ENCODE results near the gene CNIH3. TPM values are rescaled to one million over a fixed set of nuclear protein-coding genes. Genes with fewer than 3 reads are reported as not detected.
"Not testable (repeated sequence)": the region's sequence is repeated elsewhere in the genome, so short reads cannot be mapped to it uniquely, and the experiment has no call there.

CNIH3 gene
- total RNA-seq, 2 experiments from 2014 or later, result 0.82 to 1.3 TPM

GRCh38 chr1:224711231-224711756 lies 95.2 kb downstream of the CNIH3 start:
- CTCF ChIA-PET, POLR2A ChIA-PET: not testable (repeated sequence)

GRCh38 chr1:224711876-224712275 lies 95.8 kb downstream of the CNIH3 start:
- CTCF ChIA-PET, result no interaction called here
- POLR2A ChIA-PET, result no interaction called here

GRCh38 chr1:224713228-224713627 lies 97.1 kb downstream of the CNIH3 start:
- POLR2A ChIA-PET, result no interaction called here
- CTCF ChIA-PET, result no interaction called here

GRCh38 chr1:224714553-224714952 lies 98.4 kb downstream of the CNIH3 start:
- CTCF ChIA-PET, result no interaction called here
- POLR2A ChIA-PET, result no interaction called here

GRCh38 chr1:224718470-224719053 lies 102.4 kb downstream of the CNIH3 start:
- POLR2A ChIA-PET, result no interaction called here
- CTCF ChIA-PET, result no interaction called here

GRCh38 chr1:224719716-224720115 lies 103.6 kb downstream of the CNIH3 start:
- ChIA-PET POLR2A (no interaction called here), CTCF (no interaction called here)

- CTCF ChIA-PET, result no interaction called here
- POLR2A ChIA-PET, result no interaction called here
Measured at GRCh38 chr1:224720216-224720615, 104.1 kb downstream of the CNIH3 start.

- ChIA-PET POLR2A (no interaction called here), CTCF (no interaction called here)
Measured at GRCh38 chr1:224721000-224721399, 104.9 kb downstream of the CNIH3 start.

GRCh38 chr1:224722838-224723237 lies 106.7 kb downstream of the CNIH3 start:
- ChIA-PET CTCF (no interaction called here), POLR2A (no interaction called here)

GRCh38 chr1:224724566-224724965 lies 108.4 kb downstream of the CNIH3 start:
- ChIA-PET POLR2A (no interaction called here), CTCF (no interaction called here)

- ChIA-PET POLR2A (no interaction called here), CTCF (no interaction called here)
Measured at GRCh38 chr1:224726441-224727182, 110.5 kb downstream of the CNIH3 start.

GRCh38 chr1:224727351-224728289 lies 111.5 kb downstream of the CNIH3 start:
- ChIA-PET POLR2A (no interaction called here), CTCF (no interaction called here)

- CTCF ChIA-PET, result no interaction called here
- POLR2A ChIA-PET, result no interaction called here
Measured at GRCh38 chr1:224730540-224730939, 114.4 kb downstream of the CNIH3 start.

GRCh38 chr1:224730965-224731364 lies 114.8 kb downstream of the CNIH3 start:
- CTCF ChIA-PET, result no interaction called here

GRCh38 chr1:224731633-224732032 lies 115.5 kb downstream of the CNIH3 start:
- ChIA-PET CTCF (no interaction called here), POLR2A (no interaction called here)

More at GRCh38 chr1:224730965-224731364, 114.8 kb downstream of the CNIH3 start:
- POLR2A ChIA-PET, result no interaction called here

- POLR2A ChIA-PET, result no interaction called here
Measured at GRCh38 chr1:224732377-224733026, 116.4 kb downstream of the CNIH3 start.

GRCh38 chr1:224733027-224733911 lies 117.2 kb downstream of the CNIH3 start:
- POLR2A ChIA-PET, result no interaction called here

More at GRCh38 chr1:224732377-224733026, 116.4 kb downstream of the CNIH3 start:
- CTCF ChIA-PET, result no interaction called here

GRCh38 chr1:224734261-224734935 lies 118.3 kb downstream of the CNIH3 start:
- CTCF ChIA-PET, result no interaction called here
- POLR2A ChIA-PET, result no interaction called here

More at GRCh38 chr1:224733027-224733911, 117.2 kb downstream of the CNIH3 start:
- CTCF ChIA-PET, result no interaction called here

GRCh38 chr1:224735159-224735558 lies 119.0 kb downstream of the CNIH3 start:
- ChIA-PET POLR2A (no interaction called here), CTCF (no interaction called here)
